Liver (tissue), 9 donors: ENCODE measurements around the gene TMEM200B. TPM values are rescaled to one million over a fixed set of nuclear protein-coding genes. Genes with fewer than 3 reads are reported as not detected.
A peak's percentile ranks its signal among the peaks of the same experiment; 100 is the strongest.

Experiments used
- DNase-seq: peaks from one replicate; pipeline ENCODE4 v3.0.0-alpha.2; 2017; ENCODE audit warnings: low spot score
- H3K27ac ChIP-seq, 2 donors: one replicate each; pipeline ENCODE4 v1.7.0; 2013; ENCODE audit warnings: inconsistent platforms in 2 of 2, low read length in 2 of 2, control low read depth in 1 of 2, low read depth in 1 of 2, mild to moderate bottlenecking in 1 of 2
- H3K27me3 ChIP-seq, 4 donors: one replicate each; pipeline versions ENCODE4 v1.6.1 to v1.7.0; 2013; ENCODE audit warnings: low read length in 3 of 4, inconsistent platforms in 1 of 4, mild to moderate bottlenecking in 1 of 4, moderate library complexity in 1 of 4; ENCODE audit not compliant: control insufficient read depth in 4 of 4, insufficient read depth in 4 of 4
- H3K36me3 ChIP-seq, 4 donors: one replicate each; pipeline versions ENCODE4 v1.6.1 to v1.7.0; 2013; ENCODE audit warnings: low read length in 3 of 4, mild to moderate bottlenecking in 3 of 4, low read depth in 1 of 4, moderate library complexity in 1 of 4; ENCODE audit not compliant: control insufficient read depth in 4 of 4, insufficient read depth in 3 of 4
- H3K4me1 ChIP-seq, 4 donors: one replicate each; pipeline versions ENCODE4 v1.6.1 to v1.7.0; 2013; ENCODE audit warnings: low read length in 3 of 4, mild to moderate bottlenecking in 3 of 4, moderate library complexity in 1 of 4; ENCODE audit not compliant: control insufficient read depth in 4 of 4, insufficient read depth in 4 of 4
- H3K4me3 ChIP-seq, 3 donors: one replicate each; pipeline versions ENCODE4 v1.6.1 to v1.7.0; 2013; ENCODE audit warnings: low read length in 3 of 3, control low read depth in 1 of 3, low read depth in 1 of 3, mild to moderate bottlenecking in 1 of 3
- H3K9ac ChIP-seq, 2 donors: one replicate each; pipeline ENCODE4 v1.7.0; 2013; ENCODE audit warnings: low read length in 2 of 2, mild to moderate bottlenecking in 2 of 2, moderate library complexity in 2 of 2, control low read depth in 1 of 2, low read depth in 1 of 2
- H3K9me3 ChIP-seq, 4 donors: one replicate each; pipeline versions ENCODE4 v1.6.1 to v1.7.0; 2013; ENCODE audit warnings: low read length in 3 of 4; ENCODE audit not compliant: control insufficient read depth in 4 of 4
- EGR1 ChIP-seq, 2 donors: IDR thresholded peaks; 2 replicates each; pipeline ENCODE4 v1.6.1; 2016 to 2018; ENCODE audit warnings: antibody characterized with exemption in 2 of 2, low read depth in 2 of 2
- GABPA ChIP-seq, 2 donors: IDR thresholded peaks in 1 of 2; conservative IDR thresholded peaks in 1 of 2; 2 replicates each; pipeline ENCODE4 v1.6.1; 2016; ENCODE audit warnings: antibody characterized with exemption in 2 of 2, mild to moderate bottlenecking in 1 of 2, moderate library complexity in 1 of 2
- HNF4A ChIP-seq, 2 donors: conservative IDR thresholded peaks; 2 replicates each; pipeline ENCODE4 v1.6.1; 2016; ENCODE audit warnings: antibody characterized with exemption in 2 of 2, mild to moderate bottlenecking in 2 of 2
- JUND ChIP-seq, 2 donors: IDR thresholded peaks; 2 replicates each; pipeline ENCODE4 v1.6.1; 2016; ENCODE audit warnings: antibody characterized with exemption in 2 of 2
- MAX ChIP-seq: IDR thresholded peaks from 2 replicates; pipeline ENCODE4 v1.6.1; 2016; ENCODE audit warnings: antibody characterized with exemption
- NR2F2 ChIP-seq: IDR thresholded peaks from 2 replicates; pipeline ENCODE4 v1.6.1; 2016; ENCODE audit warnings: antibody characterized with exemption
- RAD21 ChIP-seq, 2 donors: IDR thresholded peaks; 2 replicates each; pipeline ENCODE4 v1.6.1; 2016; ENCODE audit warnings: antibody characterized with exemption in 2 of 2, mild to moderate bottlenecking in 2 of 2
- RXRA ChIP-seq, 2 donors: IDR thresholded peaks; 2 replicates each; pipeline ENCODE4 v1.6.1; 2017 to 2018; ENCODE audit warnings: antibody characterized with exemption in 2 of 2, mild to moderate bottlenecking in 1 of 2
- SP1 ChIP-seq: IDR thresholded peaks from 2 replicates; pipeline ENCODE4 v1.6.1; 2018; ENCODE audit warnings: antibody characterized with exemption, mild to moderate bottlenecking
- TAF1 ChIP-seq: conservative IDR thresholded peaks from 2 replicates; pipeline ENCODE4 v1.6.1; 2016; ENCODE audit warnings: antibody characterized with exemption, mild to moderate bottlenecking
- YY1 ChIP-seq: IDR thresholded peaks from 2 replicates; pipeline ENCODE4 v1.6.1; 2016; ENCODE audit warnings: antibody characterized with exemption, mild to moderate bottlenecking
- ZBTB33 ChIP-seq: IDR thresholded peaks from 2 replicates; pipeline ENCODE4 v1.6.1; 2016; ENCODE audit warnings: antibody characterized with exemption
- WGBS: extraction: QIAGEN DNeasy Blood & Tissue Kit; methylation state at CpG from one replicate; pipeline ENCODE4 v1.1.7; 2013; 5-methylcytosine and 5-hydroxymethylcytosine counted together
- polyA plus RNA-seq, 2 donors: library from polyadenylated mRNA; stranded (reverse) in 1 of 2; unstranded in 1 of 2; fragments of 200-250 nt in 1 of 2; fragments of >200 nt in 1 of 2; fragmentation: Nextera tagmentation in 1 of 2; extraction: Ambion mirVana in 1 of 2; gene quantifications; one replicate each; pipeline versions ENCODE4 v1.2.1 to v1.2.3, GENCODE V29; 2013 to 2015
- total RNA-seq, 2 donors: library from RNA; depleted of rRNA; stranded (reverse); fragments of >200 nt; gene quantifications; one replicate each; pipeline ENCODE4 v1.2.3, GENCODE V29; 2014
- donor health status: healthy.
- donor health status: healthy.
- donor health status: healthy.
- donor health status: healthy.
- donor health status: healthy.

TMEM200B gene
- total and polyA plus RNA-seq, 4 donors = 0.84 to 4.5 (median 1.5) TPM

GRCh38 chr1:29159773-29160172, 36.1 kb upstream of the TMEM200B start:
- WGBS = 23% methylated on average over 3 of the region's 3 CpGs
- Histone ChIP-seq H3K4me1 (peaks cover 6 to 48% (median 18%) of the 10 kb centered on the region in 4 donors), H3K9me3 (no peaks in the 10 kb centered on the region), H3K27ac (no peak overlapping the region), H3K27me3 (no peaks in the 10 kb centered on the region), H3K9ac (no peak overlapping the region), H3K36me3 (peaks cover 13 to 39% (median 23%) of the 10 kb centered on the region in 4 donors), H3K4me3 (no peak overlapping the region)
- TF ChIP-seq RXRA (IDR thresholded peaks at IDR 0.05) = peak; percentile 40 to 74
- no peak for TF ChIP-seq GABPA (IDR thresholded peaks at IDR 0.05 in 1 of 2, conservative IDR thresholded peaks at IDR 0.05 in 1 of 2)
- peak in 1 of 2 donors; percentile 5 for TF ChIP-seq HNF4A (conservative IDR thresholded peaks at IDR 0.05)
- DNase-seq = no peak

- Histone ChIP-seq H3K9ac (no peak overlapping the region), H3K27ac (no peak overlapping the region), H3K36me3 (peaks cover 17 to 52% (median 38%) of the 10 kb centered on the region in 4 donors), H3K4me3 (no peak overlapping the region), H3K4me1 (peaks cover 2 to 25% (median 13%) of the 10 kb centered on the region in 4 donors), H3K9me3 (no peaks in the 10 kb centered on the region), H3K27me3 (no peaks in the 10 kb centered on the region)
- WGBS = 82% methylated on average over 3 of the region's 3 CpGs
- no peak for TF ChIP-seq ZBTB33
- no peak for DNase-seq
Observed at GRCh38 chr1:29157269-29157601, 33.5 kb upstream of the TMEM200B start.

GRCh38 chr1:29156543-29157268, 33.0 kb upstream of the TMEM200B start:
- WGBS = 76% methylated on average over 10 of the region's 10 CpGs
- H3K4me1 ChIP-seq = peaks cover 2 to 21% (median 13%) of the 10 kb centered on the region in 4 donors
- H3K27ac ChIP-seq = no peak overlapping the region
- H3K27me3 ChIP-seq = no peaks in the 10 kb centered on the region
- H3K9me3 ChIP-seq = no peaks in the 10 kb centered on the region
- peaks cover 17 to 56% (median 43%) of the 10 kb centered on the region in 4 donors for H3K36me3 ChIP-seq
- DNase-seq = no peak
- TF ChIP-seq YY1 (no peak), JUND (IDR thresholded peaks at IDR 0.05) (no peak), TAF1 (no peak), EGR1 (IDR thresholded peaks at IDR 0.05; ENCODE audit: low read depth in 2 of 2) (no peak), MAX (no peak), RAD21 (IDR thresholded peaks at IDR 0.05) (no peak), SP1 (no peak), NR2F2 (peak; percentile 15)
- no peak overlapping the region for H3K4me3 ChIP-seq
- H3K9ac ChIP-seq = no peak overlapping the region
